NK-92 treated with Interleukin-12 subunit alpha and Interleukin-12 subunit beta, amount 100 ng/mL, for 24 hours (cell line): ENCODE data around the gene USP5.
"Not testable (repeated sequence)": the region's sequence is repeated elsewhere in the genome, so short reads cannot be mapped to it uniquely, and the experiment has no call there.

Experiments
- DNase-seq: peaks from one replicate; lab custom pipeline; 2025; lab: John Stamatoyannopoulos, UW

The USP5 gene

DNA sequence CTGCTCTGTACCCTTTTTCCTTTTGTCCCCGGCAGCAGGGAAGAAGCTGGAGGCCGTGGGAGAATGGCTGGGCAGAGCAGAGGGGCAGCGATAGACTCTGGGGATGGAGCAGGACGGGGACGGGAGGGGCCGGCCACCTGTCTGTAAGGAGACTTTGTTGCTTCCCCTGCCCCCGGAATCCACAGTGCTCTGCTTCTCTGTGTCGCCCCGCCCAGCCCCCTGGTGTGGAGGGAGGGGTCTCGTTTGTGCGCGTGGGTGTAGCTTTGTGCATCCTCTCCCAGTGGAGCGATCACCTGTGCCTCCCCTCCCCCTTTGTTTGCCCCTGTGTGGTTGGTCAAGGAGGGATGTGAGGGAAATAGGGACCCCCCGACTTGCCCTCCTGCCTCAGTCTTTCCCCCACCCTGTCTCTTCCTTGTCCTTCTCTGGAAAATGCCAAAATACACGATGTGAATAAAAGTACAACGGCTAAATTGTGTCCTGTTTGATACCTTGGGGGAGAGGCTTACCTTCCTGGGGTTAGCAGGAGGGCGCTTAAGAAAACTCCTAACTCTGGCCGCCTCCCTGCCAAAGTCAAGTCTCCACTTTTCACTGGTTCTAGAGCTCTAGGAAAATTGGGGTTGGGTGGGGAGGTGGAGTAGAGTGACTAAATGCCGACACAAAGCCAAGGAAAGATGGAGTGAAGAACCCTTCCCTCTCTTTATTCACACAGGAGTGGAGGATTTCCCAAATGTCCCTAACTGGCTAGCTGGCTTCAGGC is 14.4 kb downstream of the USP5 start:
- no peak for DNase-seq

DNA sequence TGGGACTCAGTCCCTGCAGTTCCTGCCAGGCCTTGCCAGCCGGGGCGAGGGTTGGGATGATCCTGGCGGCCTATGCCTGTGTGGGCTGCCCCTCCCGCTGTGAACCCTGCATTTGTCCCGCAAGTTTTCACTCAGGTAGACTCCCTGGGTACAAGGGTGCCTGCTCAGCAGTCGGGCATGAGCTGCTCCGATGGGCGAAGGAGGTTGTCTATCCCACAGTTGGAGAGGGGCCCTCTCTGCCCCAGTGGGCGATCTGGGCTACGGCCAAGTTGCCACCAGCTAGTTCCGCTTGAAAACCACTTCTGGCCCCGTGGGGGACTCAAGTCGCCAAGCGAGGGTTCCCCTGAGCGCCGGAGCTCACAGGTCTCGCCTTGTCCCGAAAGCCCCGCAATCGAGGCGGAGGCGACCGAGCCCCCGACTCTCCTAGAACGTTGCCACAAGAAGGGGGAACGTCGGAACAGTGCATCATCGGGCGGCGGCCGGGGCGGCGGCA is 15.0 kb downstream of the USP5 start:
- DNase-seq = no peak

DNA sequence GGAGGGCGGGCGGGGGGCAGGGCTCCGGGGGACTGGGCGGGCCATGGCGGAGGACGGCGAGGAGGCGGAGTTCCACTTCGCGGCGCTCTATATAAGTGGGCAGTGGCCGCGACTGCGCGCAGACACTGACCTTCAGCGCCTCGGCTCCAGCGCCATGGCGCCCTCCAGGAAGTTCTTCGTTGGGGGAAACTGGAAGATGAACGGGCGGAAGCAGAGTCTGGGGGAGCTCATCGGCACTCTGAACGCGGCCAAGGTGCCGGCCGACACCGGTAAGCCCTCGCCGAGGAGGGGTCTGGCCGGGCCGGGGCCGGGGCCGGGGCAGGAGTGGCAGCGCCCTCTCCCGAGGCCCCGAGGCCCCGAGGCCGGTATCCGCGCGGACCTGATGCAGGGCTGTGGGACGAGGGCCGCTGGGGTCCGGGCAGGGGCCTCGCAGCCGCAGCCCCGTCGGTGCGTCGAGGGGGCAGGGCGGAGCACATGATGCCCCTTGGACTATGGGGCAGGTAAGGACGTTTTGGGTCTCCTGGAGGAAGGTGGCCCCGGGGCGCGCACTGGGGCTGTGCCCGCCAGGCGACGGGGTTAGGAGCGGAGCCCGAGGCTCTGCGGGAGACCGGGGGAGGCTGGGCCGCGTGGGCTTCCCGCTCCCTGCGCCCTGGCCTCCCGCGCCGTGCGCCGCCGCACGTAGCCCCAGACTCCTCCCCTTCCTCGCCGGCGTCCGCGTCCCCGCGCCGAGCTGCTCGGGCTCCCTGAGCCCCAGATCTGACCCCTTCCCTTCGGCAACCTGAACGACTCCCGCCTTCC is 15.7 kb downstream of the USP5 start, which contains the start of gene TPI1:
Gene TPI1, plus strand, starts transcription at position 119 of the 798 bp plus-strand sequence. Its CDS starts 36 bp downstream, at position 155.
- peak; percentile 61 for DNase-seq

DNA sequence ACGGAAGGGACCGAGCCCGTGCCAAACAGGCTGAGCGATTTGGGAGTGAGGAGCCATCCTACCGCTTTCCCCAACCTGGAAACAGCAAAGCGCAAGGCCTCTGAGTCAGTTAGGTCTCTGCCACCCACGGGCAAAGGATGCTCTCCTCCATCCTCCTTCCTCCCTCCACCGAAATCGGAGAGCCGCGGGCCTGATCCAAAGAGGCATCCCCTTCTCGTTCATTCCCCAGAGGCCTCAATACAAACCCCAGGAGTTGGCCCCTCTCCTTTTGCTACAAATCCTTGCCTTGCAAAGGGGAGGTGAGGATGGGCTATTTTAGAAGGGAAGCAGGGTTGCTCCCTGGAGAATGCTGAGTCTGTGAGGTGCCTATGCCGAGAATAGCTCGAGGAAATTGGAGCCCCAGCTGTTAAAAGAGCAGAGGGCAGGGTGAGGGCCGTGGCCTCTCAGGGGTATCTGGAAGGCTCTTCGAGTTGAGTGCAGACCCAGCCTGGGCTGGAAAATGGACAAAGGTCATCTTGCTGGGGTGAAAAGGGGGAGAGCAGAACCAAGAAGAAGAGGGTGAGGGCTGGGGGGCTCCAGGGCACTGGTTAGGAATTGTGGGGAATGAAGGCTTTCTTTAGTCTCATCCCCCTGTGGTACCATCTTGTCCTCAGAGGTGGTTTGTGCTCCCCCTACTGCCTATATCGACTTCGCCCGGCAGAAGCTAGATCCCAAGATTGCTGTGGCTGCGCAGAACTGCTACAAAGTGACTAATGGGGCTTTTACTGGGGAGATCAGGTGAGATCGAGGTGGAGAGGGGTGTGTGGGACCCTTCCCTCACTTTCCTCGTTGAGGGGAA is 16.5 kb downstream of the USP5 start:
- DNase-seq = no peak

DNA sequence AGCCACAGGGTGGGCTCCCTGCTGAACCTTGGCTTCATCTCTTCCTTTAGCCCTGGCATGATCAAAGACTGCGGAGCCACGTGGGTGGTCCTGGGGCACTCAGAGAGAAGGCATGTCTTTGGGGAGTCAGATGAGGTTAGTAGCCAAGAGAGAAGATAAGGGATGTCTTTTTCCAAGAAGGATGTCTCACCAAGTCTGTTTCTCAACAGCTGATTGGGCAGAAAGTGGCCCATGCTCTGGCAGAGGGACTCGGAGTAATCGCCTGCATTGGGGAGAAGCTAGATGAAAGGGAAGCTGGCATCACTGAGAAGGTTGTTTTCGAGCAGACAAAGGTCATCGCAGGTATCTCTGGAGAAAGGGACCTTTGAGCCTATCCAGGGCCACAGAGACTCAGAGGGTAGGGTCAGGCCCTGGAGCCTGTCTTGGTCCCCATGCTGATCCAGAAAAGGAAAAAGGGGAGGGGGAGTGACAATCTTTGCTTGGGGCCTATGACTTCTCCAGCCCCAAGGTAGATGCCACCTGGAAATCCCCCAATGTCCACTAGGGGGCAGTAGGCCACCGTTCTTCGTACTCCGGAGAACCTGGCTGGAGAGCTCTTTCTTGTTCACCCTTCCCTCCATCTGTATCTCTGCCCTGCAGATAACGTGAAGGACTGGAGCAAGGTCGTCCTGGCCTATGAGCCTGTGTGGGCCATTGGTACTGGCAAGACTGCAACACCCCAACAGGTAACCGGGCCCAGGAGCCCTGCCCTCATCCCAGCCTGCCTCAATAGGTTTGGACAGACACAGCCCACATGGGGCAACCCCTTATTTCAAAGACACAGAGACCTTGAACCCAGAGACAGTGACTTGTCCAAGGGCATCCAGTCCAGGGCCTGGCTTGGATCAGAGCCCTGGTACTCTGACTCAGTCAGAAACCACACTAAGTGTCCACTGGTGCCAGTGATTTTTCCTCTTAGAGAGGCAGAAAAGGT is 17.4 kb downstream of the USP5 start:
- no peak for DNase-seq

DNA sequence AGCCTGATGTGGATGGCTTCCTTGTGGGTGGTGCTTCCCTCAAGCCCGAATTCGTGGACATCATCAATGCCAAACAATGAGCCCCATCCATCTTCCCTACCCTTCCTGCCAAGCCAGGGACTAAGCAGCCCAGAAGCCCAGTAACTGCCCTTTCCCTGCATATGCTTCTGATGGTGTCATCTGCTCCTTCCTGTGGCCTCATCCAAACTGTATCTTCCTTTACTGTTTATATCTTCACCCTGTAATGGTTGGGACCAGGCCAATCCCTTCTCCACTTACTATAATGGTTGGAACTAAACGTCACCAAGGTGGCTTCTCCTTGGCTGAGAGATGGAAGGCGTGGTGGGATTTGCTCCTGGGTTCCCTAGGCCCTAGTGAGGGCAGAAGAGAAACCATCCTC is 18.4 kb downstream of the USP5 start:
- DNase-seq = not testable (repeated sequence)

DNA sequence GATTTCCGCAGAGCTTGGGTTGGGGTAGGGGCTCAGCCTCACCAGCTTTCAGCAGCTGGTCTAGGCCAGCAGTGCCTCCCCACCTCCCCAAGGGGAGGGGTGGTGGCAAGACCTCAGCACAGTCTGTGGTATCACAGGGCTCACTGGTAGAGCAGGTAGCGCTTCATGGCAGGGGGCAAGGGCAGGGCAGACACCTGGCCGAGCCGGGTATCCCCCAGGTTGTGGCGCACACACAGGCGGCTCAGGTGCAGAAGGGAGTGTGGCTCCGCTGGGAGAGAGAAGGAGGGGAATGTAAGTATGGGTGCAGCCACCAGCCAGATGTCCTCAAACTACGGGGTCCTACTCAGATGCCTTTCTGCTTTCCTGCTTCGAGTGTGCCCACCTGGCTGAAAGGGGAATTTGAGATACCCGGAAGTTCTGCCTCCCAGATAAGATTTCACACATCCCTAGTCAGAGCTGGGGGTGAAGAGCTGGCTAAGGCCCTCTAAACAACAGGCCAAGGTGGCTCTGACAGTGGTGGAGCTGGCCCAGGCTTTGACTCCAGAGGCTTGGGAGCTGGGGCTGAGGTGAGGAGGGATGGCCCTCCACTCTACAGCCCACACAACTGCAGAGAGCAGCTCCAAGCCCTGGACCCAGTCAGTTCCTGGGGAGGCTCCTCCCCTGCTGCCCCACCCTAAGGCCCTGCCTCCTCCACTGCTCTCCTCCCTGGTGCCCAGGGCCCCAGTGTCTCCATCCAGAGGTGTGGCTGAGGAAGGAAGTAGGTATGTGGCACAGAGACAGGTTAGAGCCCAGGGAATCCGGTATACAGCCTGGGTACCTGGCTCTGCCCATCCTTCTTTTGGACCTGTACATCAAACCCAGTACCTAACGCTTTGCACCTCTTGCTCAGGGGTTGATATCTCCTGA is 19.4 kb downstream of the USP5 start:
- no peak for DNase-seq

DNA sequence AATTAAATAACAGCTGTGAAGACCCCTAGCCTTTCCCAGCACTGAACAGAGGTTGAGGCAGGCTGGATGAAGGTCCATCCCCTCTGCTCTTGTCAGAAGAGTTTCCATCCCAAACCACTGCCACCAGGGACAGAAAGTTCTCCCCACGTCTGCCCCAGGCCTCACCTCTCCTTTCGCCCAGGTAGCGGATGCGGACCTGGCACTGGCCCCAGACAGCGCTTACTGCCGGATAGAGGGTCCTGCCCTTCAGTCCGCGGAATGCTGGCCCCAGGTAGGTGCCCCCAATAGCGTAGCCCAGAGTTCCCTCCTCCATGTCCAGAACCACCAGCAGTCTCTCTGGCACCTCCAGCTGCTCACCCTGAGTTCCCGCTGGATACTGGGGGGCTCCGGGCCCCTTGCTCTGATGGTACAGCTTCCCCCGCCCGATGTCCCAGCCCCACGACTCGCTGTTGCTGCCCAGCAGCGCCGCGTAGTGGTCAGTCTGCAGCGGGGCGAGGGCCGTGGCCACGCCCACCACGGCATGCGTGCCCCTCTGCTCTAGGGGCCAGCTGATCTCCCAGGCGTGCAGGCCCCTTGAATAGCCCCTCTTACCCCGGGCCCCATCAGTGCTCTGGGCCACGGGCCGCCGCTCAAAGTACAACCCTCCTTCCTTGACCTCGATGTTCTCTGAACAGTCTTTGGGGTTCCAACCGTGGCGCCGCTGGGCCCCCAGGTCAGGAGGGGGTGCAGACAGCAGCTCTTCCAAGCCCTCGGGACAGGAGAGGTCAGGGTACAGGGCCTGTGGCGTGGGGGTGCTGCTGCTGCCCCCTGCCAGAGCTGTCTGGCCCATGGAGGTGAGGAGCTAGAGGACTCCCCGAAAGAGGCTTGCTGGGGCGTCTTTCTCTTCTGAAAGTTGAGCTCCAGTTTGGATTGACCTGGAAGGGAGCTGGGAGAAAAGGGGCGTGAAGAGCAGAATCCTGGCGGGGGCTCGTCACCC is 20.4 kb downstream of the USP5 start:
- DNase-seq = peak; percentile 43

DNA sequence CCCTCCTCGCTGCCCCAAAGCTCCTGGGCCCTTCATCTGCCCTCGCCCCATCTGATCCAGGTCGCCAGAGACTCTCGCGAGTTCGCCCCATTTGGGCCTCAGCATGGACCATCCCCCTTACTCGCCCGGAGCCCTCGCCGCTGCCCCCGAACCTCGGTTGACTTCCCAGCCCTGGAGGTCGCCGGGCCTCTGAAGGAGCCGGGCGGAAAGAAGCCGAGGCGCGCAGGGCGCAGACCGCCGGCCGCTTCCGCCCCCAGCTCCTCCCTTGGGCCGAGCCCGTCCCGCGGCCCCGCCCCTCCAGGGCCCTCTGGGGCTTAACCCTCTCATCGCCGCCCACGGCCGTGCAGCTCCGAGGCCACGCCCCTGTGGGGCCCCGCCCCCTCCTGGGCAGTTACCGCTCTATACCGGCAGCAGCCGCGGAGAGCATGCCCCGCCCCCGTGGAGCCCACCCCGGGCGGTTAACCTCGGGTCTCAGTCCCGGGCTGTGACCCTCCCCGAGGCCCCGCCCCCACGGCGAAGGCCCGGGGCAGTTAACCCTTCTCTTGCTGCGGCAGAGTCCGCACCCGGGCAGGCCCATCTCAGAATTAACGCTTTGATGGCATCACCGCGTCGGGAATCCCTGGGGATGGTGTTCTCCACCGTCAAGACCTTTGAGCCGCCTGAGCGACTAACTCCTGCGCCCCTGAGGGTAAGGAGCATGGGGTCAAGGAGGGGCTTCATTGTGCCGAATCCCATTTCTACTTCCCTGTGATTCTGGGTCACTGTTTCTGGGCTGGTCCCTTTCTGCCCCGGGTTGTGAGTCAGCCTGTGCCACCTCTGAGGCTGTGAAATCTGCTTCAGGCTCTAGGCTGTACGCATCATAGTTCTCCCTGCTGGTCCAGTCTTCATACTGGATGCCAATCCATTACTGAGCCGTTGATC is 21.4 kb downstream of the USP5 start, which contains the start of gene SPSB2:
Gene SPSB2, minus strand, starts transcription at position 210 of the 921 bp plus-strand sequence. CDS start 402 bp downstream, outside the sequence.
- peak; percentile 79 for DNase-seq

DNA sequence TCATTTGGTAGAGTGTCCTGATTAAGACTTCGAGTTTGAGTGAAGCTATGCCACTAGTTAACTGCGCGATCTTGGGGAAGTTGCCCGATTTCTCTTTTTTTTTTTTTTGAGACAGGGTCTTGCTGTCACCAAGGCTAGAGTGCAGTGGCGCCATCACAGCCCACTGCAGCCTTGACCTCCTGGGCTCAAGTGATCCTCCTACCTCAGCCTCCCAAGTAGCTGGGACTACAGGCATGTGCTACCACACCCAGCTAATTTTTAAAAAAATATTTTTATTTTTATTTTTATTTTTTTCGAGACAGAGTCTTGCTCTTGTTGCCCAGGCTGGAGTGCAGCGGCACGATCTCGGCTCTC is 22.0 kb downstream of the USP5 start:
- DNase-seq = not testable (repeated sequence)

DNA sequence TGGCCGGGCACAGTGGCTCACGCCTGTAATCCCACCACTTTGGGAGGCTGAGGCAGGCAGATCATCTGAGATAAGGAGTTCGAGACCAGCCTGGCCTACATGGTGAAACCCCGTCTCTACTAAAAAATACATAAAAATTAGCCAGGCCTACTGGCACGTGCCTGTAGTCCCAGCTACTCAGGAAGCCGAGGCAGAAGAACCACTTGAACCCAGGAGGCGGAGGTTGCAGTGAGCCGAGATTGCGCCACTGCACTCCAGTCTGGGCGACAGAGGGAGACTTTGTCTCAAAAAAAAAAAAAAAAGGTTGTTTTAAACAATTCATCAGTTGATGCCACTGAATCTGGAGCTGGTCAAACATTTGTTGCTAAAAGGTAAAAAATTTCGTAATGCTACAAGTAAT is 27.9 kb downstream of the USP5 start:
- not testable (repeated sequence) for DNase-seq

DNA sequence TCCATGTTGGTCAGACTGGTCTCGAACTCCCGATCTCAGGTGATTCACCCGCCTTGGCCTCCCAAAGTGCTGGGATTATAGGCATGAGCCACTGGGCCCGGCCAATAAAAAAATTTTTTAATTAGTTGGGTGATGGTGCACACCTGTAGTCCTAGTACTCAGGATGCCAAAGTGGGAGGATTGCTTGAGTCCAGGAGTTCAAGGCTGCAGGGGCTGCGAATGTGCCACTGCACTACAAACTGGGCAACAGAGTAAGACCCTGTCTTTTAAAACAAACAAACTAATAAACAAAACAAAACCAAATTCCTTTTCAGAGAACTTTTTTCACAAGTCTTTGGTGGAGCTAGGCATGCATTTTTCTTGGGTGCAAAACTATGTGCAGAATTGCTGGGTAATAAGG is 31.3 kb downstream of the USP5 start:
- no peak for DNase-seq

DNA sequence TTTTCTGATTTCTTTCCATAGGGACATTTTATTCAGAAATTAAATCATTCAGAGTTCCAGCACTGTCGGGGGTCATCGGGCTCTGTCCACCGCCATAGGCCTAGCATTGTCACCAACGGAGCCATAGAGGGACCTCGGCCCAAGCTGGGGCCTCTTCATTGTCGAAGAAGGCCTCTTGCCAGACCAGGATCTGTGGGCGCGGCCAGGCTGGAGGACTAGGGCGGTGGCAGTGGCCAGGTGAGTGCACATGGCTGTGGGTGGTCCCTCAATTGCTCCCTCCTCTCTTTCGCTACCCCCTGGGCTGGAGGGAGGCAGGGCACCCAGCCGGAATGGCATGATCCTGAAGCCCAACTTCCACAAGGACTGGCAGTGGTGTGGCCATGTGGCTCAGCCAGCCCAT is 31.7 kb downstream of the USP5 start:
- DNase-seq = no peak

DNA sequence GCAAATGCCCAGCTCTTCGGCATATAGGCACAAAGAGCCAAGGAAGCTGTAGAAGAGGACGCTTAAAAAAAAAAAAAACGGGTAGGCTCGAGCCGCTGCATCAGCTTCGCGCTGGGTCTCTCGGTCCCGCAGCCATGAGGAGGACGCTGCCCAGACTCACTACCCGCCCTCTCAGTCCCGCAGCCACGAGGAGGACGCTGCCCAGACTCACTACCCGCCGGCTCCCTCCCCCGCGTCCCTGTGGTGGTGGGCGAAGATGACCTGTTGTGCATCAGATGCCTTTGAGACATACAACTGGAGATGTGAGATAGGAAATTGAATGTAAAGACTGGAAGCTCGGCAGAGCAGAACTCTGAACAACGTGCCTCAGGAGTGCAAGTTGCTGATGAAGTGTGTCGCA is 32.6 kb downstream of the USP5 start:
- no peak for DNase-seq

DNA sequence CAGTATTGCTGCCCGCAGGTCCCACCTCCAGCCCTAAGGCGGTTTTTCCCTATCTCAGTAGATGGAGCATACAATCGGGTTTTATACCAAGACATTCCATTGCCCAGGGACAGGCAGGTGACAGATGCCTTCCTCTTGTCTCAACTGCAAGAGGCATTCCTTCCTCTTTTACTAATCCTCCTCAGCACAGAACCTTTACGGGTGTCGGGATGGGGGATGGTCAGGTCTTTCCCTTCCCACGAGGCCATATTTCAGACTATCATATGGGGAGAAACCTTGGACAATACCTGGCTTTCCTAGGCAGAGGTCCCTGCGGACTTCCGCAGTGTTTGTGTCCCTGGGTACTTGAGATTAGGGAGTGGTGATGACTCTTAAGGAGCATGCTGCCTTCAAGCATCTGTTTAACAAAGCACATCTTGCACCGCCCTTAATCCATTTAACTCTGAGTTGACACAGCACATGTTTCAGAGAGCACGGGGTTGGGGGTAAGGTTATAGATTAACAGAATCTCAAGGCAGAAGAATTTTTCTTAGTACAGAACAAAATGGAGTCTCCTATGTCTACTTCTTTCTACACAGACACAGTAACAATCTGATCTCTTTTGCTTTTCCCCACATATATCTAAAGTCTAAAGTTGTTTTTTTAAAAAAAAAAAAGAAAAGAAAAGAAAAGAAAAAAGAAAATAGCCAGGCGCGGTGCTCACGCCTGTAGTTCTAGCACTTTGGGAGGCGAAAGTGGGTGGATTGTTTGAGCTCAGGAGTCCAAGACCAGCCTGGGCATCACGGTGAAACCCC is 34.5 kb downstream of the USP5 start:
- not testable (repeated sequence) for DNase-seq

DNA sequence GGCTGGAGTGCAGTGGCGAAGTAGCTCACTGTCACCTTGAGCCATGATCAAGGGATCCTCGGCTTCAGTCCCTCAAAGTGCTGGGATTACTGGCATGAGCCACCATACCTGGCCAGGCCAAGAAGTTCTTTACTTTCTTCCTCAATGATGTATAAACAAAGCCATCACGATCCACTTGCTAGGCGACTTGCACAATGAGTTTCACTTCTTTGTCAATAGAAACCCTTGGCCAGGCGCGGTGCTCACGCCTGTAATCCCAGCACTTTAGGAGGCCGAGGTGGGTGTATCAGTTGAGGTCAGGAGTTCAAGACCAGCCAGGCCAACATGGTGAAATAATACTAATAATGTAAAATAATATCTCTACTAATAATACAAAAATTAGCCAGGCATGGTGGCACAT is 35.5 kb downstream of the USP5 start:
- no peak for DNase-seq

DNA sequence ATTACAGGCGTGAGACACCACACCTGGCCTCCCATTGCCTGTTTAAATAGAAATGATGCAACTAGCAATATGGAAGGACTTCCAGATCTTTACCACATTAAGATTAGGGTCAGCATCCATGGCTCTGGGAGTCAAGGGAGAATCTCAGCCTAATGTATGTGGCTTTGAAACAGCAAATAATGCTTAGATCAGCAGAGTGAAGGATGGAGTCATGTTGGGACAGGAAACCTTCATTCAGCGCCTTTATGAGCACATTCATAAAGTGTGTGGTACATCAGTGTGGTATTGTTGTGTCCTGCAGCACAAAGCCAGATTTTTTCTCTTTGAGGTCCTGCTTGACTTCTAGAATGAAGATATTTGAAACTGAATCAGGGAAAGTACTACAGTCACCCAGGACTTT is 36.4 kb downstream of the USP5 start:
- no peak for DNase-seq
